ENCODE measurements around the gene HRG.
A peak's percentile ranks its signal among the peaks of the same experiment; 100 is the strongest.
"Not testable (repeated sequence)": the region's sequence is repeated elsewhere in the genome, so short reads cannot be mapped to it uniquely, and the experiment has no call there.

Gene HRG, protein sequence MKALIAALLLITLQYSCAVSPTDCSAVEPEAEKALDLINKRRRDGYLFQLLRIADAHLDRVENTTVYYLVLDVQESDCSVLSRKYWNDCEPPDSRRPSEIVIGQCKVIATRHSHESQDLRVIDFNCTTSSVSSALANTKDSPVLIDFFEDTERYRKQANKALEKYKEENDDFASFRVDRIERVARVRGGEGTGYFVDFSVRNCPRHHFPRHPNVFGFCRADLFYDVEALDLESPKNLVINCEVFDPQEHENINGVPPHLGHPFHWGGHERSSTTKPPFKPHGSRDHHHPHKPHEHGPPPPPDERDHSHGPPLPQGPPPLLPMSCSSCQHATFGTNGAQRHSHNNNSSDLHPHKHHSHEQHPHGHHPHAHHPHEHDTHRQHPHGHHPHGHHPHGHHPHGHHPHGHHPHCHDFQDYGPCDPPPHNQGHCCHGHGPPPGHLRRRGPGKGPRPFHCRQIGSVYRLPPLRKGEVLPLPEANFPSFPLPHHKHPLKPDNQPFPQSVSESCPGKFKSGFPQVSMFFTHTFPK

DNA sequence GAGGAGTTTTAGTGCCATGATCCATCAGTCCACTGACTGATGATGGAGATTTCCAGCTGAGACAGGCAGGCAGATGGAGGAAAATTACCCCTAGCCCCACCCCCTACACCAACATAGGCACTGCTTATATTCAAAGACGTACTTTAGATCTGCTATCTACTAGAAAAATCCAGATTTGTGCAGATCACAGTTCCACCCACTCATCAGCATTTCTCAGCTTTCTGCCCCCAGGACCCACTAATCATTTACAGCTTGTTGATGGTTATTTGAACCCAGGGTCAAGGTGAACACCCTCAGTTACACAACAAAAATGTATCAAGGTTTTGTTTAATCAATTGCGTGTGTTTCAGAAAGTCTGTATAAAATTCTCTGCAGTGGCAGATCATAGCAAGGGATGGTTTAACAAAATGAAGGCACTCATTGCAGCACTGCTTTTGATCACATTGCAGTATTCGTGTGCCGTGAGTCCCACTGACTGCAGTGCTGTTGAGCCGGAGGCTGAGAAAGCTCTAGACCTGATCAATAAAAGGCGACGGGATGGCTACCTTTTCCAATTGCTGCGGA is at the start of gene HRG:
TSS of gene HRG (plus strand) at position 390 of the 564 bp plus-strand sequence. CDS start at position 408, 18 bp downstream.
- DNase-seq, result no peak

DNA sequence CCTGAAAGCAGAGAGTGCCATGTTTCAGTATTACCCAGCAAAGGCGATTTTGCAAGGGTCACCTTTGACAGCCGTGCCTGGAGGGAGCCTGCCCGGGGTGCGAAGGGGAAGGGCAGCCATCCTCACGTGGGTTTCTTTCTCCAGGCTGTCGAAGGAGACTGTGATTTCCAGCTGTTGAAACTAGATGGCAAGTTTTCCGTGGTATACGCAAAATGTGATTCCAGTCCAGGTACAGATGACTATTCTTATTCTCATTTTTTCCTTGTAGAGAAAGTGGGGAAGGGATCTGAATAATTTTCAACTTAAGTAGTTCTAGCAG is 49.6 kb upstream of the HRG start:
- no peak for DNase-seq

DNA sequence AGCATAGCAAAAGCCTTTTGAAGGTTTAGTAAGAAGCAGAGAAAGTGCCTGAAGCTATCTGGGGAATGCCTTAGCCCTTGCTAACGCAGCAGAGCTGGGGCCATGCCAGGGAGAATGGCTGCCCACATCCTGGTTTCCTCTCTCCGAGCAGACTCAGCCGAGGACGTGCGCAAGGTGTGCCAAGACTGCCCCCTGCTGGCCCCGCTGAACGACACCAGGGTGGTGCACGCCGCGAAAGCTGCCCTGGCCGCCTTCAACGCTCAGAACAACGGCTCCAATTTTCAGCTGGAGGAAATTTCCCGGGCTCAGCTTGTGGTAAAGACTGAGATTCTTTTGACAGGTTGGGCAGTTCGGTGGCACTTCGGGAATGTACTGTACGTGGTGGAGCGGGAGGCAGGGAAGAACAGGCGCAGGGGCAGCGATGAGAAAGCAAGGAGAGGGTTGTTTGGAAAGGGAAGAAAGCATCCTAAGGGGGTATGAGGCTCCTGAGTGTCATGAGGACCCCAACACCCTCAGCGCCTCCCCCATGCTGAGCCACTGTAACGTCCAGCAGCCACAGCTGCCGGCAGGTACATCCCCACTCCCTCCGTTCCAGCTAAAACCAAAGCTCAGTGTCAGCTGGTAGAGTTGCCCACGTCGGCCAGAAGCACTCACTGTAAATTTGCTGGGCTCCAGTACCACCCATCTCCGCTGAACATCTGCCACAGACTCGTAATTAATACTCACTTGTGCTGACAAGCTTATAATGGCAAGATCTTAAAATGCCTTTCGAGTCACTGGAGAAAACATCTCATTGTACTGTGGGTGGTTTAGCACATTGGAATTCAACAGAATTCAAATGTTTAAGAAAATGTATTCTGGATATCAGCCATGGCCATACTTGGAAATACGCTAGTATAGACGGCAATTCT is 48.5 kb upstream of the HRG start:
- peak; percentile 93 for DNase-seq

DNA sequence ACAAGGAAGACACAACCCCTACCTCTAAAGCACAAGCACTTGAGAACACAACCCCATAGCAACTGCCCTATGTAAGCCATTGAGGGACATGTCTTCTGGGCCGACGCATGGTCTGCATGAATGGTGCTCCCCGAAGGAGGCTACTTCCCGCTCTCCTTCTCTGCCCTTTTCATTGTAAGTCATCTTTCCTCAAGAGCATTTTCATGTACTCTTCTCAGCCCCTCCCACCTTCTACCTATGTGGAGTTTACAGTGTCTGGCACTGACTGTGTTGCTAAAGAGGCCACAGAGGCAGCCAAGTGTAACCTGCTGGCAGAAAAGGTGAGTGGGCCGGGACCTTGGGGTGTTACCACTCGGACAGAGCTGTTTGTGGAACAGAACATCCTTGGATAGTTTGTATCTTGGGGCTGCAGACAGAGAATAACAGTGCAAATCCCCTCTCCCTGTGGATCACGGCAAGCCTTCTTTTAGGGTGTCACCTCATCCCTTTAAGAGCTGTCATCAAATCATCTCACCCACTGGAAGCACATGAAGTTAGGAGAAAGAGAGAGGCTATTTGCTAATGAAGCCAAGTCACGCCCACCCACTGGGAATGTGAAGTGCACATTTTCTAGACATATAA is 47.4 kb upstream of the HRG start:
- no peak for DNase-seq

DNA sequence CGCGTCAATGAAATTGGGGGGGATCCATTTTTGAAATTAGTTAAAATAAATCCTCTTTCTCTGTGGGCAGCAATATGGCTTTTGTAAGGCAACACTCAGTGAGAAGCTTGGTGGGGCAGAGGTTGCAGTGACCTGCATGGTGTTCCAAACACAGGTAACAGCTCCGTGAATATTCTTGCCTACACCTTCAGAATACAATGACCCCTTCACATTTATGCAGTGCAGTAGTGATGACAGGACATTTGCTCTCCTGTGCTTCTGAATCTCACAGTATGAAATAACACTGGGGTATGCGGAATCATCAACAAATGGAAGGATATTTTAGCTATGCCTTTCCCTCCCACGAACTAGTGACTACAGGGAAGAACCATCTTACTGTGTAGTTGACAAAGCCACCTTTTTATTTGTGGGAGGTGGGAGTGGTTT is 46.0 kb upstream of the HRG start:
- DNase-seq, result no peak

DNA sequence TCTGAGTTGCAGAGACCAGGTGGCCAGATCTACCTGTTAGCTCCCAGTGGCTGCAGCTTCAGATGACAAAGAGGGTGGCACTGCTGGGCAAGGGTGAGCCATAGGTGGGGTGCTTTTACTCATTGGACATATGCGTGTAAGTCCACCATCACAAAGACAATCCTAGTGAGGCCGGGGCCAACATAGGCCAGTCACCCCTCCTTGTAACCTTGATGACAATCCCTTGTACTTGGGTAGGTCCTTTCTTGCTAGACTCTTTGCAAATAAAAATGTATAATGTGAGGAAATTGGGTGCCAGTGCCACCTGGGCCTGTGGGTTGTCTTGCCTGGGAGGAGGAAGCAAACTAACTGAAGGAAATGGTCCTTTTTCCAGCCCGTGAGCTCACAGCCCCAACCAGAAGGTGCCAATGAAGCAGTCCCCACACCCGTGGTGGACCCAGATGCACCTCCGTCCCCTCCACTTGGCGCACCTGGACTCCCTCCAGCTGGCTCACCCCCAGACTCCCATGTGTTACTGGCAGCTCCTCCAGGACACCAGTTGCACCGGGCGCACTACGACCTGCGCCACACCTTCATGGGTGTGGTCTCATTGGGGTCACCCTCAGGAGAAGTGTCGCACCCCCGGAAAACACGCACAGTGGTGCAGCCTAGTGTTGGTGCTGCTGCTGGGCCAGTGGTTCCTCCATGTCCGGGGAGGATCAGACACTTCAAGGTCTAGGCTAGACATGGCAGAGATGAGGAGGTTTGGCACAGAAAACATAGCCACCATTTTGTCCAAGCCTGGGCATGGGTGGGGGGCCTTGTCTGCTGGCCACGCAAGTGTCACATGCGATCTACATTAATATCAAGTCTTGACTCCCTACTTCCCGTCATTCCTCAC is 45.4 kb upstream of the HRG start:
- DNase-seq, result no peak

DNA sequence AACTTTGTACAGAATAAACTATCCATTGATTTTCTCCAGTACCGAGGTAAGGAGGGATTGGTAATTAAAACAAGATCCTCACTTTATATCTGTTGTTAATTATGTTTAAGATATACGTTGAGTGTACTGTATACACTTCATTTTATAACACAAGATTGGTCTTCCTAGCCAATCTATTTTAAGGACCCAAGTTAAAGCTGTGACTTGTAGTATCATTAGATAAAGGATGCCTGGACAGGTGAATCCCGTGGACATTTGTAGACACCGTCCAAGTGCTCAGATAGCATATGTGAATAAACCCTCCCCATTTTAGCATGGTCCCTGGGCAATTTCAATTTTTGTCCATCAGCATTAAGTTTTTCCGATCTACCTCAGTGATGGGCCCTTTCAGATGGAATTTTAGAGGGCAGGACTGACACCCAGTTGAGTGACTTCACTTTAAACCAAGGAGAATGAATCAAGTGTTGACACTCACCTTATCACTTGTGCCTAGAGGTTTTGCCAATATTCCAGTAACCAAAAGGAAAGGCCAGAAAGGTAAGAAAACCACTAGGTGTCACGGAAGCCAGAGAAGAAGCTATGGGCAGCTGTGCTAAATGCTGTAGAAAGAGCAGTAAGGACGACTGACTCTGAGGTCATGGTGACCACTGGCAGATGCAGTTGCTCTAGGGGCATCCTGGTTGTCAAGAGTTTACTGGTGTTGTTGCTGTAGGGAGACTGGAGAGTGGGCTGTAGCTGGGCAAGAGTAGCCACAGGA is 43.7 kb upstream of the HRG start:
- DNase-seq, result no peak

DNA sequence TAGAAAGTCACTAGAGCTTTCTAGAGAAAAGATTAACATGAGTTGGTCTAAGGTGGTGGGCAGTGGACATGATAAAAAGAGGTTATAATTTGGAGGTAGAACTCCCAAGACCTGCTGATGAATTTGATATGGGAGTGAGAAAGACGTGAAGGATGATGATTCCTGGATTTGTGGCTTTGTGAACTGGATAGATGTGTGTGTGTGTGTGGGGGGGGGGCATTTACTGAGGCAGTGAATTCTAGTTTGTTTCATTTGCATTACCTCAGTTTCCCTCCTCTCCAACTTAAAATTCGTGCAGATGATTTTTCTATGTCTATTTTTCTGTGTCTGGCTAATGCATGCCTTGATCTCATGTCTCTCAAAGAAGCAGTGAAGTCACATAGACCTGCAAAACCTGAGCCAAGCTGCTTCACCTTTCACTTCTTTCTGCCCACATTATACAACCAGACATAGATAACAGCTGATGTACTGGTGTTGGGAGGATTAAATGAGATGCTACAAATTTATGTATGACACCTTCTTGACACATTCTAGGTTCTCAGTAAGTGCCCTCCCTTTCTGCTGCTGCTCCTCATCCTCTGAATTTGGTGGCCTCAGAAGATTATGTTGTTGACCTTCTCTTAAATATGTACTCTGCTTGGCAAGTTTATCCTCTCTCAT is 43.0 kb upstream of the HRG start:
- DNase-seq, result no peak

DNA sequence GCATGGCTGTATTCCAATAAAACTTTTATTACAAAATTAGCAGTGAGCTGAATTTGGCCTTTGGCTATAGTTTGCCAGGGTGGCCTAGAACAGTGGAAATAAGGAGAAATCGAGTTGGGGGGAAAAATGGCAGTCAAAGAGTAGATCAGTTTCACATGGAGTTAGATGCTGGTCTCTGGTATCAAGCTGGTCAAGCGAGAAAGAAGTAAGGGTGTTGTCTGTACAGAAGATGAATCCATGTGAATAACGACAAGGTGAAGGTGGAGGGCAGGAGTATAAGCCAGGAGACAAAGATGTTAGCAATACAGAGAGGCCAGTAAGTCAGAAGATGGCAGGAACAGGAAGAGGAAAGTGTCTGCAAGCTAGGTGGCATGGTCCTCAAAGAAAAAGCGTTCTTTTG is 41.2 kb upstream of the HRG start:
- DNase-seq, result no peak

DNA sequence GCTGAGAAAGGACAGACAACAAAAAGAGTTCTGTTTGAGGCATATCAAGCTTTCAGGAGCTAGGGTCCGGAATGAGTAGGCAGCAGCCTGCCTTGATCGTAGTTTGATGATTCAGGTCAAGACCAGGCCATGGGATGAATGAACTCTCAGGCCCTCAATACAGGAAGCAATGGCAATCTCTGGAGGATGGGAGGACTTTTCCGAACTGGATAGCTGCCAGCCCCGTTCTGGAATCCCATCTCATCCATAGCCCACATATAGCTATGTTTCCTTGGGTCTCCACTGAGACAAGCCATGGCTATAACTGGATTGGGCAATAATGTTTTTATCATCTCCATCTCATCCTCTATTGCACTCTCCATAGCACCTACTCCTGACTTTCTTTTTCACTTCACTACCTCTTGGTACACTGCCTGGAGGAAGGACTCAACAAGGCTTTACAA is 40.2 kb upstream of the HRG start:
- DNase-seq, result no peak

DNA sequence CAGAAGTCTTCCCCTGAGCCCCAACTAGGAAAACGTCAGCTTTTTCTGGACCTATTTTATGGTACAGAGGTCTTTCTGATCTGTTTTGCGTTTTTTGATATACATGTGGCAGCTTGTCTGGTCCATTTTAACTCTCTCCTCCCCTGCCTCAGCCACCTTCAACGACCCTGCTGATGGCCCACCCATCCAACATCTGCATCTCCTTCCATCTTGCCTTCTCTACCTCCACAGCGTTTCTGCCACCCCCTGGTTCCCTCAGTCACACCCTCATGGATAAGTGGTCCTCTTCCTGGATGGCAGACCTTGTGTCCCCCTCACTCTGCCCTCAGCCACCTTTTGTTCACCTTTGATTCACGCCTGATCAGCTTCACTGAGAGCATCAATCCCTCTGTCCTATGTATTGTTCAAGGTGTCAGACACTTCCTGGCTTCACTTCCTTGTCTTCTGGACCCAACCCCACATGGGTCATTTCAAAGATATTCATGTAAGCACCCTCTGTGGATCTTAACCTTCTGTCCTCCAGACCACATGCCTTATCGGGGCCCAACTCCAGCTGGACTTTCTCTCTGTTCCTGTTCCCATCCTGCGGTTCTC is 39.5 kb upstream of the HRG start:
- no peak for DNase-seq

DNA sequence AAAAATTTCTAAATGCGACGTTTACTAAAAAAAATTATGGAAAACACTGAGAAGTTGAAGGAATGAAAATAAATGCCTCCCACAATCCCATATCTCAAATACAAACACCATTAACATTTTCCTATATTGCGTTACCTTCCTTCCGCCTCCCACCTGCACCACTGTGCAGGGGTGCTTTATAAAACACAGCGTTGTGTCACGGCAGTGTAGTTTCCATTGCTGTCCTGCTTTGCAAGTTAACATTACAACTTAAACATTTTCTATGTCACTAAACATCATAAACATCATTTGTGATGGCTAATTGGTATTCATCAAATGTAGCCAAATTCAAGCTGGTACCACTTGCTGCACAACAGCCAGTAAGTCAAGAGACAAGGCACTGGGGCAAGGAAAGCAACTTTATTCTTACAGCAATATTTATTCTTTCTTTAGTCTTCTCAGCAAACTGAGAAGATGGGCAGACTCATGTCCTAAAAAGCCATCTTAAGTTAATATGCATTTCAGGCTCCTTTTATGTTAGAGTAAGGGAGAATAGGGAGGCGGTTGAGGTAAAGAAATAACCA is 37.9 kb upstream of the HRG start:
- no peak for DNase-seq

DNA sequence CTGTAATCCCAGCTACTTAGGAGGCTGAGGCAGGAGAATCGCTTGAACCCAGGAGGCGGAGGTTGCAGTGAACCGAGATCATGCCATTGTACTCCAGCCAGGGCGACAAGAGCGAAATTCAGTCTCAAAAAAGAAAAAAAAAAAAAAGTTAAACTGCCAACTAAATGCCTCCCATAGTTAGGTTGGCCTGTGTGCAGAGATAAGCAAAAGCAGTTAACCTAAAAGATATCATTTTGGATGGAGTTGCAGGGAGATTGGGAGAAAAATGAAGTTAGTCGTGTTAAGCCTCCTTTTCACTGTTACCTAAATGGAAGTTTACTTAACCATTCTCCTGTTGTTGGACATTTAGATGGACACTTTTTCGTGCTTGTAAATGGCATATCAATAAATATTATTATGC is 37.1 kb upstream of the HRG start:
- DNase-seq, result no peak

DNA sequence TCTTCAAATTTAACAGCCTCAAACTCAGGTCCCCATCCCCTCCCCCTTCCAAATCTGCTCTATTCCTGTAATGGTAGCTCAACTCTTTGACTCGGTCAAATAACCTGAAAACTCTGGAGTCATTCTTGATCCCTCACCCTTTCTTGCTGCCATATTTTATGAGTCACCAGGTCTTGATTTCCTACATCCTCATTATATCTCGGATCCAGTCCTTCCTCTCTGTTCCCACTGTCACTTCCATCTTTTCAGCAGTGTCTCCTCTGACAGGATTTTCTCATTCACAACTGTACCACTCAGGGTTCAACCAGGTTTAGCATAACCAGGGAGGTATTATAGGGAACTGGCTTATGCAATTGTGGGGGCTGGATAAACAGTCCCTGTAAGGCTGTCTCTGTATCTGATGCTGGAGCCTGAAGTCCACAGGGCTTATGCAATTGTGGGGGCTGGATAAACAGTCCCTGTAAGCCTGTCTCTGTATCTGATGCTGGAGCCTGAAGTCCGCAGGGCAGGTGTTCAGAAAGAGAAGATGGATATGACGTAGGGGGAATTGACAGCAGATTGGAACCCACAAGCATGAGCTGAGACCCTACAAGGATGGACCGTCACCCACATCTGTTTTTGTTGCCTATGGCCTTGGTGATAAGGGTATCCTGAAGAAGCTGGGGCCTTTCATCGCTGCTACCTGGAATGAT is 34.7 kb upstream of the HRG start:
- no peak for DNase-seq

DNA sequence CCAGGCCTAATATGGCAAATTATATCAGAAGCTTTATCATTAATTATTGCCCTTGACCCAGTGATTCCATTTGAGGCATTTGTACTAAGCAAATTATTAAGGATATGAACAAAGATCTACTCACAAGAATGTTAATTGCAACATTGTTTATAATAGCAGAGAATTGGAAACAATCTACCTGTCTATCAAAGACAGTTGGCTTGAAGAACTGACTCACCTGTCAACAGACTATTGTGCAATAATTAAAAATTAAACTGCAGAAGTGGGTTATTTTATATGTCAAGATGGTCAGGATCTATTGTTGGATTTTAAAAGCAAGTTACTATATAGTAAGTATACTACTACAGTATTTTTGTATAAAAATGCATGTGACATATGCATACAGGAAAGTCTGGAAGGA is 32.3 kb upstream of the HRG start:
- DNase-seq, result no peak

DNA sequence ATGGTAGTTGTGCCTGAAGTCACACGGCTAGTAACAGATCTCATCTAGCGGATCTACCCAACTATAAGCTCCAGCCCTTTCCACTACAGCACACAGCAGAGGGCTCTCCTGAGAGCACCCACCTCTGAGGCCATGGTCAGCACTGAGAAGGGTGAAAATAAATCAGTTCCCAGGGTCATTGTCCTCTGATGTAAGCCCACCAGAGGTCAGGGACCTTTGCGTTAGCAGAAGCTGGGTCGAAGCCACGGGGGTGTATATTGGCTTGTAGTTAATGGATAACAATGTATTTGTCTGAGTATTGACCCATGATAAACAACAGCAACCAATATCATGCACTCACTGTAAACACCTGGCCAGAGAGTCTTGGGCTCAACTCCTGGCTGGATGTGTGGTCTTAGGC is 31.6 kb upstream of the HRG start:
- DNase-seq, result not testable (repeated sequence)

DNA sequence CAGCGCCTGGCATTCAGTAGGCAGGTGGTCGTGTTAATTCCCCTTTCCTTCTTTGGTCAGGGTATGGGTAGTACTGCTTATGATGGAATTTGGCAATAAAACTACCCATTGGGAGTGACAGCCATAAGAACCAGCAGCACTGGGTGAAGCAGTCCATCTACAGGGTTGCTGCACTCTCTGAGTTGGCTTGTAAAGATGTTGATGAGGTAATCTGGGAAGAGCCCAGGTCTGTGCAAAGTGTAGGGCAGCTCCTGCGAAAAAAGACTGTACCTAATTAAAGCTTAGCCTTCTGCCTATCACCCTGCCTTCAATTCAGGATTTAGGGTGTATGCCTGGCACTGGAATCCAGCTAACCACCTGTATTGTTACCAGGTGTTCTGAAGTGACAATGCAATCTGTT is 30.3 kb upstream of the HRG start:
- DNase-seq, result no peak

DNA sequence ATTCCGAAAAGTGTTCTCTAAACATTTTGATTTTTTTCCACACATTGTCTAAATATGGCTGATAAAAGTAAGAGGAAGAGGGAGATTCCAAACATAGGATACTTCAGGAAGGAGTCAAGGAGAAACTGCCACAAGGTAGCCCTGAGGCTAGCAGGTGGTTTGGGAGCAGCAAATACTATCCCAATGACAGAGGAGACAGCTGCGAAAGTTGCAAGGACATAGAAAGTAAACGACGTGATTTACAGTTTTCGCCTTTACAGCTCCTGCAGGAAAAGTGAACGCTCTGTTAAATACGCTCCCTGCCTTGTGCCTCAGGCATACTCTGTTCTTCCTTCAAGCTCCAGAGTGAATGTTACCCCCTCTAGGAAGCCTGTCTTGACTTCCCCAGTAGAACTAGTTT is 29.3 kb upstream of the HRG start:
- DNase-seq, result no peak

DNA sequence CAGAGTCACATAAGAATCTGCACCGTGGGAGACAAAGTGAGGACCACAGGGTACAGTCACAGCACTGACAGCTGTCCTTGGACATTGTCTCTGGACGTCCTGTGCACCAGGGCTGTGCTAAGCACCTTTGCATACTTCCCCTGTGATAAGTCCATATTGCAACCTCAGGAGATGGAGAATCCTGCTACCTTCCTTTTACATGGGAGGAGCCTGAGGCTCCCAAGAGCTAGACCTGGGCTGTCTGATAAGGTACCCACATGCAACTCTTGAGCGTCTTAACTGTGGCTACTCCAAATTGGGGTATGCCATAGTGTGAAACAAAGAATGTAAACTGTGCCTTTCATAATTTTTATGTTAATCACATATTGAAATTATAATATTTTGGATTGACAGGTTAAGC is 28.1 kb upstream of the HRG start:
- DNase-seq, result no peak
